ENCODE measurements around the gene MAPRE3.
"Not testable (repeated sequence)": the region's sequence is repeated elsewhere in the genome, so short reads cannot be mapped to it uniquely, and the experiment has no call there.

Gene MAPRE3

GRCh38 chr2:27070653-27071276 lies 100.3 kb downstream of the MAPRE3 start:
- no peak for DNase-seq (ENCODE audit: low read depth)

- peak; percentile 85 for DNase-seq (ENCODE audit: low read depth)
Observed at GRCh38 chr2:27071277-27071989, 101.0 kb downstream of the MAPRE3 start, which contains the start of gene OST4. Gene OST4 (minus strand): TSS chr2:27071654.

GRCh38 chr2:27071990-27072830 lies 101.8 kb downstream of the MAPRE3 start:
- no peak for DNase-seq (ENCODE audit: low read depth)

- no peak for DNase-seq (ENCODE audit: low read depth)
Observed at GRCh38 chr2:27072920-27073319, 102.5 kb downstream of the MAPRE3 start.

- no peak for DNase-seq (ENCODE audit: low read depth)
Observed at GRCh38 chr2:27073782-27074181, 103.3 kb downstream of the MAPRE3 start.

GRCh38 chr2:27074738-27075565 lies 104.5 kb downstream of the MAPRE3 start:
- DNase-seq (ENCODE audit: low read depth), result no peak

- DNase-seq (ENCODE audit: low read depth), result not testable (repeated sequence)
Observed at GRCh38 chr2:27075566-27075871, 105.1 kb downstream of the MAPRE3 start.

- no peak for DNase-seq (ENCODE audit: low read depth)
Observed at GRCh38 chr2:27076323-27076722, 105.9 kb downstream of the MAPRE3 start.

Measured in fibroblast of the conjunctiva (primary cell).